HG02938 (cell line): Measurements from ENCODE around the gene PRMT6.
"Not testable (repeated sequence)": the region's sequence is repeated elsewhere in the genome, so short reads cannot be mapped to it uniquely, and the experiment has no call there.

ENCODE experiments used
- ATAC-seq: cut with Tn5 transposase; IDR thresholded peaks from one replicate; pipeline ENCODE4 v1.9.1; 2021; ENCODE audit warnings: mild to moderate bottlenecking, moderate library complexity; ENCODE audit not compliant: unreplicated experiment

Gene PRMT6

DNA sequence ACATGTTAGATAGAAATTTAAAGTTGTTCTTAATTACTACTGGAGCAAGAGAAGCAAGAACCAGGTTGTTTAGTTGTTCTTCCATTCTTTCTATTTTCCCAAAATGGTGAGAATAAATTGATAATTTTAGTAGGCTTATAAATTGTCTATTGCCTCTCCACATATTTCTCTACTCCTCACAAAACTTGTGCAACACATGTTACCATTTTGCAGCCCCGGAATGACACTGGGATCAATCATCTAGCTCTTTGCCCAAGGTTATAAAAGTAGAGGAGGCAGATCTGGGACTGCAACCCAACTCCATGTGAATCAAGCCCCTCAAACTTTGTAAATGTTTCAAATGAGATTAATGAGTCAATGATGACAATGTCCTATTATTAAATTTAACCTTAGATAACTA is 34.9 kb downstream of the PRMT6 start:
- ATAC-seq: no peak

DNA sequence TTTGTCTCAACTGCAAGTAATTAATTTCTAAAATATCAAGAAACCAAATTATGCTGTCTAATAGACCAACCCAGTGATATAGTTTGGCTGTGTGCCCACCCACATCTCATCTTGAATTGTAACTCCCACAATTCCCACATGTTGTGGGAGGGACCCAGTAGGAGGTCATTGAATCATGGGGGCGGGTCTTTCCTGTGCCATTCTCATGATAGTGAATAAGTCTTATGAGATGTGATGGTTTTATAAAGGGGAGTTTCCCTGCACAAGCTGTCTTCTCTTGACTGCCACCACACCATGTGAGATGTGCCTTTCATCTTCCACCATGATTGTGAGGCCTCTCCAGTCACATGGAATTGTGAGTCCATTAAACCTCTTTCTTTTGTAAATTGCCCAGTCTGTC is 36.9 kb downstream of the PRMT6 start:
- ATAC-seq: not testable (repeated sequence)

DNA sequence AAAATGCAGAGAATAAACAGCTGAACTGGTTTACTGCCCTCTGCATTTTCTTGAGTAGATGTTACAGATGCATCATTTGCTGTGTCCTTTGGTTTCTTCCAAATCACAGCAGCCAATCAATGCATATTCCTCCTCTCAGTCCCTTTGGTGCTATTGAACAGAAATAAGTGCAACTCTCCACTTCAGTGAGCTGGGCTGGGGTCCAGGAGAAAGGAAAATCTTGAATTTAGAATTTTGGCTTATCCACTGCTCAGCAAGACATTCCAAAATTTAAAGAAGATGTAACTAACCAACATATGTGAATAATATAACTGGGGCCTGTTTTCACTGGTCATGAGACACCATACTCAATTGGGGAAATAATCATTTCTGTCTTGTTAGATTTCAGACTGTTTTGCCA is 39.2 kb downstream of the PRMT6 start:
- no peak for ATAC-seq

DNA sequence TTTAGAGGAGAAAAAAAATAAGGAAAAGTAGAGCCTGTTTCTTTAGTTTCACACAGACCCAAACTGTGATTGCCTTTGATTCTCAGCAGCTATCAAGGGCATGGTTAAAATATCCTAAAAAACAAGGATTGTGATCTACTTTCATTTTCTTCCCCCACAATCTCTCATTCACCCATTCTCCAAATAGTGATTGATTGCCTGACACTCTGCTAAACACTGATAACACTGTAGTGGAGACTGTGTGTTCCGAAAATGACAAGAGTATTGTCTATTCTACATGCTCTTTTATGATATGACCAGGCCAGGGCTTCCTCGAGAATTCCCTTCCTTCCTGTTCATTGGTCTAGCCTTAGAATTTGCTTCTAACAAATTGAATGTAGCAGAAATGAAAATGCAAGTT is 40.2 kb downstream of the PRMT6 start:
- no peak for ATAC-seq

DNA sequence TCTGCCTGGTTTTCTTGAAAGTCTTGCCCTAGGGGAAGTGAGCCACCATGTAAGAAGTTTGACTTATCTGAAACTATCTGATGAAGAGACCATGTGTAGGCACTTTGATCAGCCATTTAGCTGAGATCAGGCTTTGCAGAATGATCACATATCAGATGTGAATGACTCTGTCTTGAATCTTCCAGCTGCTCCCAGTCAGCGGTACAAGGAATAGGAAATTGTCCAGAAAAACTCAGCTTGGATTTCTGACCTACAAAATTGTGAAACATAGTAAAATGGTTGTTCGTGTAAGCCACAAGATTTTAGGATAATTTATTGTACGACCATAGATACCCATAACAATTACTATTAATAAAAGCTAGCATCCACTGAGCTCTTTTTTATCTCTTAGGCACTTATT is 42.5 kb downstream of the PRMT6 start:
- ATAC-seq: no peak

DNA sequence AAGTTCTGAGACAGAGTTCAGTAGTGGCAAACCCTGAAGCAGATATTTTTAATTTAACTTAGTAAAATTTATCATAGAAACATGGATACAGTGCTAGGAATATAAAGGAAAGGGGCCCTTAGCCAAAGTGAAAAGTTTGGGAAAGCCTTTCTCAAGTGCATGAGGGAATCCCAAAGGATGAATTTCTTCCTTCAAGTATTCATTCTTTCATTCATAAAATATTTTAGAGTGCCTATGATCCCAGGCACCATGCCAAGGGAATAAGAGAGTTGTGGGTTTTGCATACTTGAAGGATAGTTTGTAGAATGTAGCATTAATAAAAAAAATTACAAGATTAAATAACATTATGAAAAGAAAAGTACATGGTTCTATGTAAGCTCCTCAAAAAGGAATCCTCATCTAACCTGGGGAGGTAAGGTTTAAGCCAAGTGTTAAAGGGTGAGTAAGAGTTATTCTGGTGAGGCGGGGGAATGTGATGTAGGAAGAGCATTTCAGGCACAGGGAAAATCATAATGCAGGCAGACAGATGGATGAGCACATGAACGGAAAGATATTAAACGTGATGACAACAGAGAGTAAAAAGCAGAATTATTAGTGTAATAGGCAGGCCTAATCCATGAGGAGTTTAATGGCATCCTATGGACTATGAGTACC is 44.0 kb downstream of the PRMT6 start:
- no peak for ATAC-seq

DNA sequence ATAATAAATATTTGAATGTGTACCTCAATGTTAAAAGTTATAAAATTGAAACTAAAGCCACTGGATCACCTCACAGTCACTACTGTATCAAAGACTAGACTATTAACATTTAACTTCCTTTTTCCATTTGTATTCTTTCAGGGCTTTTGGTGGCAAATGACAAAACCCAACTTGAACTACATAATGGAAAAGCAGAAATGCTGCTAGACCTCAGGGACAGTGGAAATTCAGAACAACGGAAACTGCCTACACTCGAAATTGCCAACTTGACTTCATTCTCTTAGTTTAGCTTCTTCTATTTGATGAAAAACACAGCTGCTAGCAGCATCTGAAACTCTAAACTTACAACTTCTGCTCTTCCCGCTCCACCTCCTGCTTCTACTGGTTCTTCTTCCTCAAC is 49.4 kb downstream of the PRMT6 start:
- ATAC-seq: no peak
